ENCODE measurements around the gene C1orf159. TPM values are rescaled to one million over a fixed set of nuclear protein-coding genes. Genes with fewer than 3 reads are reported as not detected.

Gene C1orf159
- polyA plus RNA-seq, 2 of the 4 experiments (the other 2 are of a cell fraction) = 4.0 to 10.2 TPM

GRCh38 chr1:1161683-1162079, 45.8 kb upstream of the C1orf159 start:
- no peak for ATAC-seq
- no CpG with 5 or more reads among the region's 17 CpGs for WGBS (ENCODE audit: missing lambda C conversion rate)
- FAIRE-seq = no peak
- Histone ChIP-seq H3K27ac (no peak overlapping the region), H3K4me2 (no peak overlapping the region), H3K4me3 (no peak overlapping the region), H3K4me1 (peaks cover 26% of the 10 kb centered on the region), H3K9me3 (no peaks in the 10 kb centered on the region)
- POLR2A ChIA-PET = no interaction called here
- CTCF ChIA-PET = interaction anchor here (1.8 to 1.9 kb wide), 2 partner anchors 39 to 69 kb away, joined by 4 to 5 read pairs; no protein-coding TSS in a partner anchor
- TF ChIP-seq MAZ (IDR thresholded peaks at IDR 0.05; ENCODE audit: borderline replicate concordance, low read depth, low read length) (no peak), SREBF2 (IDR thresholded peaks at IDR 0.05) (no peak), HOXA7 (CRISPR knock-in tag; IDR thresholded peaks at IDR 0.05) (no peak), SMC3 (IDR thresholded peaks at IDR 0.05) (no peak), HOXB5 (CRISPR knock-in tag; IDR thresholded peaks at IDR 0.05) (no peak), FOSB (CRISPR knock-in tag; IDR thresholded peaks at IDR 0.05) (no peak), EHMT2 (IDR thresholded peaks at IDR 0.05; ENCODE audit: low read depth) (no peak), ATOH8 (CRISPR knock-in tag; IDR thresholded peaks at IDR 0.05; ENCODE audit: low read depth) (no peak), RARB (CRISPR knock-in tag; IDR thresholded peaks at IDR 0.05) (no peak), BHLHE40 (IDR thresholded peaks at IDR 0.05; ENCODE audit: low read depth, low read length) (no peak), RFX5 (IDR thresholded peaks at IDR 0.05) (no peak), NFE2L2 (conservative IDR thresholded peaks at IDR 0.05; ENCODE audit: low read length) (no peak), HMGXB4 (CRISPR knock-in tag; IDR thresholded peaks at IDR 0.05; ENCODE audit: borderline replicate concordance) (no peak), NR3C1 (IDR thresholded peaks at IDR 0.05) (no peak), HES2 (IDR thresholded peaks at IDR 0.05) (no peak), FOXS1 (CRISPR knock-in tag; IDR thresholded peaks at IDR 0.05) (no peak)
- no peak for DNase-seq (ENCODE audit: low read depth in 1 of 2, low spot score in 1 of 2)

- POLR2A ChIA-PET = no interaction called here
- FAIRE-seq = no peak
- DNase-seq (ENCODE audit: low read depth in 1 of 2, low spot score in 1 of 2) = no peak
- Histone ChIP-seq H3K27ac (no peak overlapping the region), H3K4me2 (no peak overlapping the region), H3K9me3 (no peaks in the 10 kb centered on the region), H3K4me3 (no peak overlapping the region), H3K4me1 (peaks cover 26% of the 10 kb centered on the region)
- 79% methylated on average over 16 of the region's 29 CpGs for WGBS (ENCODE audit: missing lambda C conversion rate)
- no peak for ATAC-seq
- CTCF ChIA-PET = interaction anchor here (1.8 to 1.9 kb wide), 2 partner anchors 39 to 70 kb away, joined by 4 to 5 read pairs; no protein-coding TSS in a partner anchor
- TF ChIP-seq KDM1A (IDR thresholded peaks at IDR 0.05; ENCODE audit: low read depth) = no peak
- TF ChIP-seq TP53 (CRISPR knock-in tag; IDR thresholded peaks at IDR 0.05) = no peak
- TF ChIP-seq RCOR1 (IDR thresholded peaks at IDR 0.05; ENCODE audit: low read depth, low read length) = no peak
- no peak for TF ChIP-seq RFX5 (IDR thresholded peaks at IDR 0.05)
- TF ChIP-seq ELK1 (IDR thresholded peaks at IDR 0.05; ENCODE audit: low read depth, low read length) = no peak
- no peak for TF ChIP-seq CHD2 (IDR thresholded peaks at IDR 0.05; ENCODE audit: low read length, partially characterized antibody)
- TF ChIP-seq EHMT2 (IDR thresholded peaks at IDR 0.05; ENCODE audit: low read depth) = no peak
- no peak for TF ChIP-seq BHLHE40 (IDR thresholded peaks at IDR 0.05; ENCODE audit: low read depth, low read length)
- no peak for TF ChIP-seq FOSB (CRISPR knock-in tag; IDR thresholded peaks at IDR 0.05)
- TF ChIP-seq MAX (IDR thresholded peaks at IDR 0.05) = no peak
- no peak for TF ChIP-seq MYC (IDR thresholded peaks at IDR 0.05; ENCODE audit: borderline replicate concordance, low read length)
- no peak for TF ChIP-seq GATA3 (IDR thresholded peaks at IDR 0.05; ENCODE audit: borderline replicate concordance)
- TF ChIP-seq USF2 (IDR thresholded peaks at IDR 0.05) = no peak
- TF ChIP-seq CBX8 (IDR thresholded peaks at IDR 0.05) = no peak
- no peak for TF ChIP-seq ZC3H11A (IDR thresholded peaks at IDR 0.05)
- no peak for TF ChIP-seq CHD4 (IDR thresholded peaks at IDR 0.05; ENCODE audit: borderline replicate concordance)
- no peak for TF ChIP-seq HOXA7 (CRISPR knock-in tag; IDR thresholded peaks at IDR 0.05)
- TF ChIP-seq HOXB13 (CRISPR knock-in tag; IDR thresholded peaks at IDR 0.05; ENCODE audit: low read depth) = no peak
These were observed 45.3 kb upstream of the C1orf159 start for GRCh38 chr1:1161078-1161682.
